HL-60/S4 treated with retinoic acid at 250 ng/mL for 4 days and 3 days (cell line): Measurements from ENCODE around the gene THSD7B.

Experiments
- in situ Hi-C: fragments of 300-500 bp; cut with MboI; formaldehyde crosslinking; loops from 2 replicates; pipeline ENCODE4 v1.7.0; 2022; ENCODE audit warnings: low sequenced_read_pairs

The THSD7B gene

DNA sequence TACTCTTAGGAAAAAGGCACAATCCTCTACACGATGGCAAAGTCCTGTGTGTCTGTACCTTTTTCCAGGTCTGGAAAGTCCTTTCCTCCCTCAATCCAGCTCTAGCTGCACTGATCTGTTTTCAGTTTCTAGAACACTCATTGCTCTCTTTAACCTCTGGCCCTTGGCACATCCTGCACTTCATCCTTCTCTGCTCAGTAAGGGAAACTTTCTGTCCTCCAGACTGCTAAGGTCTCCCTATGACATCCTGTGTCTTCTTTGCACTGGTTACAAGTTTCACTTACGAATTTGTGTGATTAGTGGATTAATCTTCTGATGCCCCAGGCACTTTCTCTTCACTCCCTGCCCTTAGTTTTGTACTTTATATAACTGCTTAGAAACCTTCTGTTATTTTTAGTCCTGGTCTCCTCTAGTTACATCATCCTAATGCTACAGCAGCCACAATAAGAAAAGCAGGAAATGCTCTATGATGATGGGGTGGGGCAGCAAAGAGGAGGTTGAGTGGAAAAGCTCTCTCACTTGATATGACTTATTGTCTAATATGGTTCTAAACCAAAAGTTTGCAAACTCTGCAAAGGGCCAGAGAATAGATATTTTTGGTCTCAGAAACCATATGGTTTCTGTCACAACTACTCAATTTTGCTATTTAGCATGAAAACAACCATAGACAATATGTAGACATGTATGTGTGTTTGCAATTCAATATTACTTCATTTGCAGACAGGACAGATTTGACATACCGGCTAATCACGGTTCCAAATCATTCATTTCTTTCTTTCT lies 568.2 kb downstream of the THSD7B start:
- in situ Hi-C loops, result no loop called here

- in situ Hi-C loops, result no loop called here
These were observed 570.7 kb downstream of the THSD7B start for GRCh38 chr2:137336067-137336466.

DNA sequence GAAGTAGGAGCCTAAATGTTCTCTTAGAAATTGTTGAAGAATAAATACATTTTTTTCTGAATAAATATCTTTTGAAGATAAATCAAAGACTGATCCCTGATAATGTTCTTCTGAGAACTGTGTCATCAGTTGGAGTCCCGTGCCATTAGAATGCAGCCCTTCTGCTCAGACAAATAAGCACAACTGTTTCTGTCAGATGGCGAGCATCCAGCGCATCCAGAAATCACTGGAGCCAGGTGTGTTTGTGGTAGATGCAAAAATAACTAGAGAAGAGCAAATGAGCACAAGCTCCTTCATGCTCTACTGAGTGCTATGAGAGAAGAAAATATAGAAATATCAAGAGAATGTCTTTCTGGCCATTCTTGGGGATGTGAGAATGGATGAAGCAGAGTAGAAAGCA lies 573.7 kb downstream of the THSD7B start:
- in situ Hi-C loops, result no loop called here

- in situ Hi-C loops, result no loop called here
These were observed 580.6 kb downstream of the THSD7B start for GRCh38 chr2:137345994-137346393.

- in situ Hi-C loops, result no loop called here
These were observed 583.0 kb downstream of the THSD7B start for GRCh38 chr2:137348301-137348700.

DNA sequence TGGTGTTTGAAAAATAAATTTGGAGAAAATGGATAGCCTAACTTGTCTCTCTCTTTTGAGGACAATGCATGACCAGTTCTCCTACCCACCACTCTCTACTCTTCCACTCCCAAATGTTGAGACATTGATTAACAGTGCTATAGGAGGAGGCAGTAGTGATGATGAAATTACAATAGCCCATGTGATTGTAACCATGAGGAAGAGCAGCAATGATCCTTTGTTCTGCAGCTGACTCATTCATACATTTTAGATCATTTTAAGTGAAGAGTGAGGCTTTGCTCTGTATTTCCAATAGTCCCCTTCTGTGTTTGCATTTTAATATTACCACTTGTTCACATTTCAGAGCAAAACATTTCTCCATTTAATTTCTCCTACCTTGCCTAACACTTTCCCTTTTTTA lies 592.3 kb downstream of the THSD7B start:
- in situ Hi-C loops, result no loop called here

- in situ Hi-C loops, result no loop called here
These were observed 602.0 kb downstream of the THSD7B start for GRCh38 chr2:137367361-137367760.

DNA sequence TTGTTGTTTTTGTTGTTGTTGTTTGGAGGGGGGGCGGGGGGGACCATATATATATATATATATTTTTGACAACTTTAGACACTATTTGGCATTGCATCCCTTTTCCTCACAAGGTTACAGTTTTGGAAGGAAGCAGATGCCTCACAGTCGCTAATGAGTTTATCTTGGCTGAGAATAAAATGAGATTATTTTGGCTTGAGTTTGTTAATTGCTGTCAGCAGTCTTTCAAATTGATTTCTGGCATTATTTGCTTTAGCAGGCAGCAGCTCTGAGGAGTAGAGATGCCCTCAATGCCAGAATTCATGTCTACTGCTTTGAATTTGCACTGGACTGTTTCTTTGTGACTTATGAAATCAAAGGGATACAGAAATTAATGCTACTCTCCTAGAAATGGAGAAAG lies 603.8 kb downstream of the THSD7B start:
- in situ Hi-C loops, result no loop called here

DNA sequence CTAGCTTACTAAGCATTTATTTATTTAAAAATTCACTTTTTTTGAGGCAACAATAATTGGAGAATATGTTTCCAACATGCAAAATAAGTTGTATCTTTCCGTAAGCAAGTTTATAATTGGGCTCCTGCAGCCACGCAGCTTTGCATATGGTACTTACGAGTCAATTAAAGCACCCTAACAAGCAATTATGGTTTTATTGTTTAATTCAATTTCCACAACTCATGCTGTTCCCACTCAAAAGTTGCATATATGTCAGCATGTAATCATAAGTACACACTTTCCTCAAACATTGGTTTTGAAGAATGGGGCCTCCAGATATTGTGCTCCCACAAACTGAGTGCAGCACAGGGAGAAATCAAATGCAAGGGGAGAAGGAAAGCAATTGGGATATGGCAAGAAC lies 613.8 kb downstream of the THSD7B start:
- in situ Hi-C loops, result no loop called here

DNA sequence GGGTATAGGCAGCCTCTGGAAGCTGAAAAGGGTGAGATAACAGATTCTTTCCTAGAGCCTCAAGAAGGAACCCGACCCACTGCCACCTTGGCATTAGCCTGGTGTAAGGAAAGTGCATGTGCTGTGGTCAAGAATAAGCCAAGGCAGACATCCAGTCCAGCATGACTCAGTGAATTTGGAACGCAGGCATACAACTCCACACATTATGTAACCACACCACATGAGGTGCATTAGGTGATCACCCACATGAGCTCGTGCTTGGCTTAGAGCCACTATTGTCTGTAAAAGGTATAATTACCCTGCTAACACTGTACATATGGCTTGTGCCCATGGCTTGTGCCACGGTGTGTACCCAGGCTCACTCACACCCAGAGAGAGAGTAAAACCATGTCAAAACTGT lies 615.3 kb downstream of the THSD7B start:
- in situ Hi-C loops, result no loop called here

GRCh38 chr2:137381731-137382130 lies 616.4 kb downstream of the THSD7B start:
- in situ Hi-C loops, result no loop called here

GRCh38 chr2:137383391-137383790 lies 618.0 kb downstream of the THSD7B start:
- in situ Hi-C loops, result no loop called here

DNA sequence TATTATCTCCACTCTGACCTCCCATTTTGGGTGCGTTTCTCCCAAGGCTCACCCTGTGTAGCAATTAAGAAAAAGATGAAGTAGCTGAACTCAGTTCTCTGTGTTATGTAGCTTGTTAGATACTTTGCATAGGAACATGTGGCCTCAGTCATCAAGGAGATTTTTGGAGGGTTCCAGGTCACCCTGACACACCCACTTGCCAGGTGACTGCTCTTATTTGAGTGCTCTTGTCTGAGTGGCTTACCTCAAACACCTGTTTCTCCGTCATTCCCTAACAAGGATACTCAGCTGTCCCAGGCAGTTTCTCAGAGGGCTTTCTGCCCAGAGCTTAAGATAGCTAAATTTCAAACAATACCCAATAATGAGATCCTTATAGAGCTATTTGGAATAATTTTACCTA lies 621.7 kb downstream of the THSD7B start:
- in situ Hi-C loops, result no loop called here

- in situ Hi-C loops, result no loop called here
These were observed 640.2 kb downstream of the THSD7B start for GRCh38 chr2:137405496-137405895.

DNA sequence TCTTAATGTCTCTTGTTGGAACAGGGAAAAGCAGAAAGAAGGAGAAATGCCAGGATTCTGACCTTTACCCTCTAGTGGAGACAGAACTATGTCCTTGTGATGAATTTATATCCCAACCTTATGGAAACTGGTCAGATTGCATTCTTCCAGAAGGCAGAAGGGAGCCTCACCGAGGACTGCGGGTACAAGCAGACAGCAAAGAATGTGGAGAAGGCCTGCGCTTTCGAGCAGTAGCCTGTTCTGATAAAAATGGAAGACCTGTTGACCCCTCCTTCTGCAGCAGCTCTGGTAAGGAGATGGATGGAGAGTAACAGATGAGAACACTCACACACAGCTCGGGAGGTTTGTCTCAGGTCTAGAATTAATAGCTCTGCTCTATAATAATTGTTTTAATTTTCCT lies 646.2 kb downstream of the THSD7B start:
- in situ Hi-C loops, result no loop called here

GRCh38 chr2:137420744-137421143 lies 655.4 kb downstream of the THSD7B start:
- in situ Hi-C loops, result no loop called here

GRCh38 chr2:137435162-137435561 lies 669.8 kb downstream of the THSD7B start:
- in situ Hi-C loops, result no loop called here

- in situ Hi-C loops, result no loop called here
These were observed 672.0 kb downstream of the THSD7B start for GRCh38 chr2:137437386-137437785.

- in situ Hi-C loops, result no loop called here
These were observed 679.6 kb downstream of the THSD7B start for GRCh38 chr2:137444970-137445369.

DNA sequence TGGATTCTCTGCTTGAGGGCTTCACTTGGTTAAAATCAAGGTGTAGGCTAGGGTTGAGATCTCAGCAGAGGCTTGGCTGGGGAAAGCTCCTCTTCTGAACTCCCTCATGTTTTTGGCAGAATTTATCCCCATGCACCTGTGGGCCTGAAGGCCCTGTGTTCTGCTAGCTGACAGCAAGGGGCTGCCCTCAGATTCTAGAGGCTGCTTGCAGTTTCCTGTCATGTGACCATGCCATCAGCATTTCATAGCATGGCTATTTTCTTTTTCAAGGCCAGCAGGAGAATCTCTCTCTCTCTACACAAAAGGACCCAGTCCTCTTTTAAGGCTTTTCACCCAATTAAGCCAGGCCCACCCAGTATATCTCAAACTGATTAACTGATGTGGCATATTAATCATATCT lies 684.1 kb downstream of the THSD7B start:
- in situ Hi-C loops, result no loop called here

DNA sequence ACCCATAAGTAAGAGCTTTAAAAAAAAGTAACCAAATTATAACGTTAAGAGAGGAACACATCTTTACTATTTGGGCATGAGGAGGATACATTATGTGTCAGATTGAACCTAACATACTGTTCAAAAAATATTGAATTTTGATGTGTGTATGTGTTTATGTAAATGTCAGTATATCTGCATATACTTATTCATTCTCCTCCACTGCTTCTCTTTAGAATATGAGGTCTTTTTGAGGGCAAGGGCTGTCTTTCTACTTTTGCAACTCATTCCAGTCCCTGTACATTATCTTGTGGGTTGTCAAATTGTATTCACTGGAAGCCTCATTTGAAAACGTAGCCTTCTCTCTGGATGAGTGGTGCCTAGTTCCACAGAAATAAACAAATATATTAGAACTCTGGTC lies 689.5 kb downstream of the THSD7B start:
- in situ Hi-C loops, result no loop called here

- in situ Hi-C loops, result no loop called here
These were observed 702.0 kb downstream of the THSD7B start for GRCh38 chr2:137467246-137467862.

- in situ Hi-C loops, result no loop called here
These were observed 727.9 kb downstream of the THSD7B start for GRCh38 chr2:137493261-137493660.
